ENCODE measurements around the gene BRK1. TPM values are rescaled to one million over a fixed set of nuclear protein-coding genes. Genes with fewer than 3 reads are reported as not detected.

The BRK1 gene
- total and polyA plus RNA-seq, 9 of the 15 experiments (the other 6 are each of a cell fraction or from before 2014, with no cell fraction given) = 105 to 634 (median 250) TPM

- TF ChIP-seq ZBTB40 (IDR thresholded peaks at IDR 0.05) = peak; percentile 57
- TF ChIP-seq ZBTB40 (CRISPR knock-in tag; IDR thresholded peaks at IDR 0.05) = no peak
- peak; percentile 70 for TF ChIP-seq ARID4B (CRISPR knock-in tag; IDR thresholded peaks at IDR 0.05)
- TF ChIP-seq SIN3A (IDR thresholded peaks at IDR 0.05; ENCODE audit: borderline replicate concordance in 2 of 2, control insufficient read depth in 1 of 2, low read depth in 2 of 2, low read length in 2 of 2) = peak; percentile 72 to 84
- TF ChIP-seq MYNN (IDR thresholded peaks at IDR 0.05) = 0 out of 2 replicates have a peak, but pooled peaks have one; percentile 62
- no peak for TF ChIP-seq MYNN (CRISPR knock-in tag; IDR thresholded peaks at IDR 0.05)
- TF ChIP-seq TRIM25 (IDR thresholded peaks at IDR 0.05; ENCODE audit: borderline replicate concordance) = no peak
- TF ChIP-seq RNF2 (IDR thresholded peaks at IDR 0.05) = peak; percentile 92
- TF ChIP-seq TFAP4 (CRISPR knock-in tag; IDR thresholded peaks at IDR 0.05; ENCODE audit: borderline replicate concordance) = peak; percentile 86
Observed at GRCh38 chr3:10115326-10116137, at the start of gene BRK1 (continued).

Measured in K562 (cell line).